Measurements from ENCODE around the gene EXOC6B.

EXOC6B gene

DNA sequence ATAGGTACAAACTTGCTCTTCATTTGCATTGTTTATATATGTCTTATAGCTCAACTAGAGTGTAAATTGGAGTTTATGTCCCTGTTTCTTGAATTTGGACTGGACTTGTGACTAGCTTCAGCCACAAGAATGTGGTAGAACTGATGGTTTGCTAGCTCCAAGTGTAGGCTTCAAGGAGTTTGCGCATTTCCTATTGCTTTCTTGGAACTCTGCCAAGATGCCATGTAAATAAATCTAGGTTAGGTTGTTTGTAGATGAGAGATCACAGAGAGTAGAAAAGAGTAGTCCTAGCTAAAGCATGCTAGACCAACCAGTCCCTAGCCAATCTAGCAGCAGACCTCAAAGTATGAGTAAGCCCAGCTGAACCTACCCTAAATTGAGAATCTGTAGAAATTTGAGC lies 495.2 kb downstream of the EXOC6B start:
- DNase-seq = no peak
- intact Hi-C loops (cut with DNase I) = no loop called here

DNA sequence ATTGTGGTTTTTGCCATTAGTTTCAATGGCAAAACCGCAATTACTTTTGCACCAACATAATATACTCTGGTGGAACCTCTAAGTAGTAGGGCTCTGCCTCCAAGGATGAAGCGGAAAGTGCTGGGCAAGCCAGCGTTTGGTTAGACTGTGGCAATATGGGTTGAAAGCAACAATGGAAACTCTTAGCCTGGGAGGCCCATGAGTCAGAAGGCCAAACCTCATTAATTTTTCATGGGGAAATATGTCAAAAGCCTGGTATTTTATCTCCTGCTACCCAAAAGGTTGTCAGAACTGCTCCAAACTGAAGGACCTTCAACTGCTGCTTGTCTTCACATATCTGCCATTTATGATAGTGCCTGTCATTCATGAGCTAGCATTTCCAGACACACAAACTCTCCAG lies 499.1 kb downstream of the EXOC6B start:
- intact Hi-C loops (cut with DNase I) = no loop called here
- no peak for DNase-seq

DNA sequence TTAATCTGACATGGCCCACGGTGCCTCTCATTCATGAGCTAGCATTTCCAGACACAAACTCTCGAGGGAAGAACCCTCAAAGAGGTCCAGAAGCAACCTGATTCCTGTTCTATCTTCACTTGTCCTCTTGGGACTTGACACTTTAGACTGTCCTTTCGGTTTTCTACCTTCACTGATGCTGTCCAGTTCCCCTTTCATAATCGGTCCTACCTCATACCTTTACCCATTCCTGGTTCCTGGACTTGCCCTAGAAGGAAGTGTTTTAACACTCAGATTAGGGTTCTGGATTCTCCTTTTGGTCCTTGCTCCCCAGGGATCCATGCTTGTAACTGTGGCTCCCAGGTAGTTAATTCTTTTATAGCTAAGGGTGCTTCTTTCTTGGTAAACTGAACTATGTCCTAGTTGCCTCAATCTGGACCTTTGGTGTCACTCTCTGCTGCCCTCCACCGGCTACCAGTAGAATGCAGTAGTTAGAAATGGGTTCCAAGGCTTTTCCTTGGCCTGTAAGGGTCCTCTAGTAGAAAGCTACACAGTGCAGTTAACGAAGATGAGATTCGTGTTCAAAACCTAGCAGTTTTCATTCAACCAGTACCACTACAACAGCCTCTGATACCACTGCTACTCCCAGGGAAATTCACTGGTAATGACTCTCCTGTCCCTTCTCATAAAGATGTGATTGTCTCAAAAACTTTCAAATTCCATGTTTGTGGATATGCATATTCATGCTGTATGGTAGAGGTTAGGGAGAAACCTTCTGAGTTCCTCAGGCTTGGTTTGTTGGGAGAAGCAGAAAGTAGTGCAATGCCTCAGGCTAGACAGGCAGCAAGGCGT lies 500.0 kb downstream of the EXOC6B start:
- intact Hi-C loops (cut with DNase I) = no loop called here
- DNase-seq = peak in 3 of 10 donors; percentile 9 to 38 (median 19)

DNA sequence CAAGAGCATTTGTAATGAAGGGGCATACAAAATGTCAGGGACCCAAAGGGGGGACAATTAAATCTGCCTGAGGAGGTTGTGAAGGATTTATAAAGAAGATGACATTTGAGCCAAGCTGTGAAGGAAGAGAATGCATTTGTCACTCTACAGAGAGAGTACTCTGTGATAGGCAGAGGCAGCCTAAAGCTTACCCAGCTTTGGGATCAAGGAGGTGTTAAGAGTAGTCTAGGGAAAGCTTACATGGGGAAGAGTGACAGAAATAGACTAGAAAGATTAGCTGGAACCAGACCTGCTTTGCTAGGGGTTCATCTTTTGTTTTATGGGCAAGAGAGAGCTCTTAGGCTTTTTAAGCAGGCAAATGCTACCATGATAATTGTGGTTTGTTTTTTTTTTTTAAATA lies 509.1 kb downstream of the EXOC6B start:
- intact Hi-C loops (cut with DNase I) = no loop called here
- DNase-seq = no peak

DNA sequence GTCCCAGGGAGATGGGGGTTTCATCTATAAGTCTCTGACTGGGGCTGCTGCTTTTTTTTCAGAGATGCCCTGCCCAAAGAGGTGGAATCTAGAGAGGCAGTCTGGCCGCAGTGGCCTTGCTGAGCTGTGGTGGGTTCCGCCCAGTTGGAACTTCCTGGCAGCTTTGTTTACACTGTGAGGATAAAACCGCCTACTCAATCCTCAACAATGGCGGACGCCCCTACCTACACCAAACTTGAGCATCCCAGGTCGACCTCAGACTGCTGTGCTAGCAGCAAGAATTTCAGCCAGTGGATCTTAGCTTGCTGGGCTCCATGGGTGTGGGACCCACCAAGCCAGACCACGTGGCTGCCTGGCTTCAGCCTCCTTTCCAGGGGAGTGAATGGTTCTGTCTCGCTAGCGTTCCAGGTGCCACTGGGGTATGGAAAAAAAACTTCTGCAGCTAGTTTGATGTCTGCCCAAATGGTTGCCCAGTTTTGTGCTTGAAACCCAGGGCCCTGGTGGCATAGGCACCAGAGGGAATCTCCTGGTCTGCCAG lies 525.6 kb downstream of the EXOC6B start:
- peak in 1 of 10 donors; percentile 63 for DNase-seq
- intact Hi-C loops (cut with DNase I) = no loop called here

DNA sequence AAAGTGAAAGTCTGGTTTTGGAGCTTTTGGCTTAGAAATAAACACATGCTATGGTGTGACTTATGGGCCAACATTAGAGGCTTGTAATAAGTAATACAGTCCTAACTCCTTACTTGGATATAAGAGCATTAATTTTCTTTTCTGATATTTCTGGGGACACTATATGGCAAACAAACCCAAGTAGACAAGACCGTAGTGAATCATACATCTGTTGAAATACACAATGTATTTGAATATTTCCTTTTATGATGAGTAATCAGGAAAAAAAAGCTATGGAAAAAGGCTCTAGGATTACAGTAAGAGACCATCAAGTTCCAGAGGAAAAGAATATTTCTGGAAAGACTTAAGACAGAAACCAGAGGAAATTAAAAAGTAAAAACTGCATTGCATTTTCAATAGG lies 532.2 kb downstream of the EXOC6B start:
- intact Hi-C loops (cut with DNase I) = no loop called here
- DNase-seq = no peak

DNA sequence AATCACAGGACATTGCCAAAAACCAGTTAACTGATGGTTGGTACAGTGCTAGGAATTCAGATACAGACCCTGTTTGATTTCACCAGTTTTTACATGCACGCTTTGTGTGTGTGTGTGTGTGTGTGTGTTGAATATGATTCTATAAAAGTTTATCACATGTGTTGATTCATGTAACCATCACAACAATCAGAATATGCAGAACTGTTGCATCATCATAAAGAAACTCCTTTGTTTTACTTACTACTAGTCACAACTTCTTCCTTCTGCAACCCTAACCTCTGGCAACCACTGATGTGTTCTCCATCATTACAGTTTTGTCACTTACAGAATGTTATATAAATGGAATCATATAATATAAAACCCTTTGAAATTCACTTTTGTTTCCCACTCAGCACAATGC lies 533.4 kb downstream of the EXOC6B start:
- intact Hi-C loops (cut with DNase I) = no loop called here
- DNase-seq = no peak

DNA sequence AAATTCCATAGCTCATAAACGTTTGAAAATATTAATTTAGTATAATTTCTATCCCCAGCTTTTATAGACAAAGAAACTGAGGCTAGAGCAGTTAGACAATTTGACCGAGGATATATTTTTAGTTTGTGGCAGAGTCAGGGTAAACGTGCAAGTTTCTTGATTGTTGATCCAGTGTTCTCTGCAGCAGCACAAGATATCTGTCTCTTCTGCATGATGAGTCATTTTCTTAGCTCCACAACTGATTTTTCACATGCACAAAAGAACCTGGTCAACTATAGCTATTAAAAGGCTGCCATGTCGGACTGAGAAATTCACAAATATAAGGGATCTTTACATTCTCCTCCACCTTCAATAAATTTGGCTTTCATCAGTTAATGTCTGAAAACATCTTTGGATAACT lies 534.8 kb downstream of the EXOC6B start:
- intact Hi-C loops (cut with DNase I) = no loop called here
- DNase-seq = no peak

DNA sequence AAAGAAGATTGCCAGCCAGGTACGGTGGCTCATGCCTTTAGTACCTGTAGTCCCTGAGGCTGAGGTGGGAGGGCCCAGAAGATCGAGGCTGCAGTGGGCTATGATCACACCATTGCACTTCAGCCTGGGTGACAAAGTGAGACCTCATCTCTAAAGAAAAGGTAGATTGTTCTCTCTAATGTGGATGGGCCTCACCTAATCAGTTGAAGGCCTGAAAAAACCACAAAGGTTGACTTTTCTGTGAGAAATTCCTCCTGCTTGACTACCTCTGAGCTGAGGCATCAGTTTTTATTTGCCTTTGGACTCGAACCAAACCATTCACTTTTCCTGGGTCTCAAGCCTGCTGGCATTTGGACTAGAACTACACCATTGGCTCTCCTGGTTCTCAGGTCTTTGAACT lies 536.1 kb downstream of the EXOC6B start:
- no peak for DNase-seq
- intact Hi-C loops (cut with DNase I) = no loop called here

DNA sequence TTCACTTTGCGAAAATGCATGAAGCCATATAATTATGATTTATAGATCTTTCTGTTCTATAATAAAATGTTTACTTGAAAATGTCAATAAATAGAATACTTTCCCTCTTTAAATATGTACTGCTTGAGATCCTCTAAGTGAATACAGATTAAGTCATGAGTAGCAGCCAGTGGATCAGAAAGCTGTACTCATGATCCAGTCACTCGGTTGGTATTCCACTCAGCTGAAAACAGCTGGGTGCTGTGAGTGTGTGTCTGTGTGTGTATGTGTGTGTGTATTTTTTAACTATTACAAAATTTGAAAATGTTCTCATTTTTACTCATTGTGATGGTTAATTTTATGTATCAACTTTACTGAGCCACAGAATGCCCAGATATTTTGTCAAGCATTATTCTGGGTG lies 536.5 kb downstream of the EXOC6B start:
- intact Hi-C loops (cut with DNase I) = no loop called here

DNA sequence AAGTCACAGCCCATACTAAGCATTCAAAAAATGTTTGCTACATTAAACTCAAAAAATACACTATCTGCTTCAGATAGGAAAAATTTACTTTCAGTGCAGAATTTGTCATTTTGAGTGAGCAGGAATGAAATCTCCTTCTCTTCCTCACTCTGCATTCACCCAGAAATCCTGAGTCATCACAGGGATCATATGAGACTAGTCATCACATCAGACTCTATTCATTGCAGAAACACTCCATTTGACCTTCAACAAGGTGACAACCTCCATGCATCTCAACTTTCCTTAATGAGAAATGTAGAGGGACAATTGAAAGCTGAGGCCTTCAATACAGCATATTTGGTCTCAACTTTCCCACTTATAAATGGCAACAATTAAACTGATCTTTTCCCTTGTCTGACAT lies 547.8 kb downstream of the EXOC6B start:
- DNase-seq = no peak
- intact Hi-C loops (cut with DNase I) = no loop called here

More for the DNA sequence above, 536.5 kb downstream of the EXOC6B start:
- DNase-seq = no peak

DNA sequence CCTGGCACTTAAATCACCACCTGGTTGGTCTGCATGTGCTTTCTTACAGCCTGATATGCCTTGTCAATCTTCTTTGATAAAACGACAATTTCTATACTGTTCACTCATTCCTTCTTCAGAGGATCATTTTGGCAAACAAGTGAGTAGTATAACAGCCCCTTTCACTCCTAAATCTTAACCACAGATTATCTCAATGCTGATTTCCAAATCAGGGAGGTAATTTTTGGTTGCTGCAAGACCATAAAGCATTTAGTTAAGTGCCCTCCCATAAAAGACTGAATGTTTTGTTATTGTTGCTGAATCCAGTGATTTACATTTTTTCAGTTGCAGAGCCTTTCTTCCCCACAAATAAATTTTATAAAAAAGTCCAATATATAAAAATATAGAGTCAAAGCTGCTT lies 549.0 kb downstream of the EXOC6B start:
- no peak for DNase-seq
- intact Hi-C loops (cut with DNase I) = no loop called here

DNA sequence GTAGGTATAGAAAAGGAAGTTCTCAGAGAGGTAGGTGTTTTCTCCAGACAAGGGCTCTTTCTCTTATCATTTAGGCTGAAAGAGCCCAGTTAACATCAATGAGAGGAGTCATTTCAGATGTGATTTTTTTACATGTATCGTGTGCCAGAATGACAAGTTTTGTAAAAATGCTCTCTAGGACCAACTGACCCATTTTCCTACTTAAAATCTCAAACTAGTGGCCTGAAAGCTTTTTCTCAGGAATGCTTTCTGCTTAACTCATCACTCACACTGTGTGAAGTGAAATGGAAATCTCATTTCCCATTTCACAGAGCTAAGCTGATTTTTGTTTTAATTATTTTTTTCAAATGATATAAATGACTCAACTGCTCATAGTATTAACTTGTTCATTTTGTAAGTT lies 549.5 kb downstream of the EXOC6B start:
- no peak for DNase-seq
- intact Hi-C loops (cut with DNase I) = no loop called here

DNA sequence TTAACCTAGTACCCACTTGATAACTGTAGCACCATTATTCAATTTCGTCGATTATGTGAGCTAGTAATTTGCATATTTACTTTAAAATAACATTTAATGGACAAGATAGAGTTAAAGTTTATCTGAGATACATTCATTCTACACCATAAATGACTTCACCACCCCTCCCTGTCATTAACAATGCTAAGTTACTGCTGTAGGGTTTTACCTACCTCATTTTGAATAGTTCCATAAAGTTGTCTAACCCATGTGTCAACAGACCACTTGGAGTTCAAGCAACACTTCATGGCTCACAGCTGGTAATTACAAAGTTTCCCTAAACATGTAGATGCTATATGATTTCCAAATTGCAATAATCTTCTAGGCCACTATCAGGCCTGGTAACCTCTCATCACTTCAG lies 550.7 kb downstream of the EXOC6B start:
- no peak for DNase-seq
- intact Hi-C loops (cut with DNase I) = no loop called here

DNA sequence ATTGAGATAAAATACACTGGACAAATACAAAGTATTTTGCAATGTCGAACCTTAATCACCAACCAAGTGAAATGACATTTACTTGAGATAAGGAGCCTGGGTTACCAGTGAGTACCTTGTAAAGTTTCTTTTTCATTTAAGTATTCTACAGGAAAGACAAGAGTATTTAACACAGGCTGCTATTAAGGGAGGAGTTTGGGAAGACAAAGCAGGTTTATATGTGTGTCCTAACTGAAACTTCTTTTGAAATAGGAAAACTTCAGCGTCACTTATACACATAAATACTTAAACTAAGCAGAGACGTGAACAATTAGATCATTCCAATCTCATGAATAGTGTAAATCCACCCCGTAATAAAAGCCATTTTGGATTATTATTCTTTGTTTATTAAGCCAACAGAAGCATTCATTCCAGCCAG lies 551.4 kb downstream of the EXOC6B start:
- intact Hi-C loops (cut with DNase I) = no loop called here
- DNase-seq = no peak

DNA sequence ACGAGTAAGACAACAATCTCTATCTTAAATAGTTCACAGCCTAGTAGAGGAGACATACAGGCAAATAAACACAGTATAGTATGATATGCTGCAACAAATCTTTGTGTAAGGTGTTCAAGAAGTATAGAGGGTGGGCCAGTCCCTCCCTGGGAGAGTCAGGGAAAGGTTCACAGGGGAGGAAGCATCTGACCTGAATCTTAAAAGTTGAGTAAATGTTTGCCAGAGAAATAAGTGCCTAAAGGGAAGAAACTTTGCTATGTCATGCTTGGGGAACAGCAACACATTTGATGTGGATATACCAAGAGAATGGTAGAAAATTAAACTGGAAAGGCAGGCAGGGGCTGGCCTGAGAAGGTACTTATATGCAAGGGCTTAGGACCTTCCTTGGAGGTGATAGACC lies 552.4 kb downstream of the EXOC6B start:
- no peak for DNase-seq
- intact Hi-C loops (cut with DNase I) = no loop called here

DNA sequence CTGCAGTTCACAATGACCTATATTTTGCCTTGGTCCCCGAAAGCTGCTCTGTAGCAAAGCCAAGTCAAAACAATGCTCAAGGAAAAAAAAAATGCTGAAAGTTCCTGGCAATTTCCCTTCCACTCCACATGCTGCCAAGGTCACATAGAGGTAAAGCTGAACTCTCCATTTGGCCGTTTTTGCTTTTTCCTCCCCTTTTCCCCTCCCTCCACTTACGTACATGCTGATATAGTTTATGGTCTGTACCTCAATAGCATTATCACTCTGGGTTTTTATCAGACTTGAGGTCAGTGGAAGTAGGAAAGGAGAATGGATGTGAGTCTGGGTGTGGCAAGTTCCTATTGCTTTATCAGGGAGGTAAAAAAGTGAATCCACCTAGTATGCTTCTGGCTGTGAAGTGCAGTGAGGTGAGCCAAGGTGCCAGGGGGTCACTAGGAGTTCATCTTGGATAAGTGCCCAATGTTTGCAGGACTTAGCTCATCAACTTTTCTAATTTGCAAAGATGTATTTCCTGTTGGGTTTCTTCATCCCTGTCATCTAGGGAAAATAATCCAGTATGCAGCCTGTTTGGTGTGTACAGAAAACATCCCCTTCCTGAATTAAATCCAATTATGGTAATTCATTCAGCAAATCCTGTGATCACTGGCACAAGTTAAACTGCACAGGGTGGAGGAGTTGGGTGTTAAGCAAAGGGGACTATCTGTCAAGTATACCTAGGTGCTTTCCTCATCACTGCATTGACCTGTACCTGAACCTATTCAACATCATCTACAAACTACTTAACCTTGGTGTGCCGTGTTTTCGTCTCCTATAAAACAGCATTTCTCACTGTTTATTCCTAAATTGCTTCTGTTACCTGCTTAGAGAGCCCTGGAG lies 553.8 kb downstream of the EXOC6B start:
- DNase-seq = no peak
- intact Hi-C loops (cut with DNase I) = no loop called here

DNA sequence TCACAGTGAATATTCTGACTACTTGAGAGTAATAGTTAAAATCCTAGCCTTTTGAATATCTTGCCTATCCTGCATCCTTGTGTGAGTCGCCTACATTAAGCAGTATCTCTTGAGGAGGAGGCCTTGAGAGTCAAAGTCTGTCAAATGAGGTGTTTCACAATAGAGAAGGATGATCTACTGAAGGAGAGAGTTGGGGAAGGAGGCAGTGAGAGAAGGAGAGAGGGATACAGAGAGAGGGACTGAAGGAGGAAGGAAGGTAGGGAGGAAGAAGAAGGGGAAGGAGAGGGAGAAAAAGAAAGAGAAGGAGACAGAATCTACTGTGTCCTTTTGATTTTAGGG lies 554.6 kb downstream of the EXOC6B start:
- intact Hi-C loops (cut with DNase I) = no loop called here
- DNase-seq = no peak

DNA sequence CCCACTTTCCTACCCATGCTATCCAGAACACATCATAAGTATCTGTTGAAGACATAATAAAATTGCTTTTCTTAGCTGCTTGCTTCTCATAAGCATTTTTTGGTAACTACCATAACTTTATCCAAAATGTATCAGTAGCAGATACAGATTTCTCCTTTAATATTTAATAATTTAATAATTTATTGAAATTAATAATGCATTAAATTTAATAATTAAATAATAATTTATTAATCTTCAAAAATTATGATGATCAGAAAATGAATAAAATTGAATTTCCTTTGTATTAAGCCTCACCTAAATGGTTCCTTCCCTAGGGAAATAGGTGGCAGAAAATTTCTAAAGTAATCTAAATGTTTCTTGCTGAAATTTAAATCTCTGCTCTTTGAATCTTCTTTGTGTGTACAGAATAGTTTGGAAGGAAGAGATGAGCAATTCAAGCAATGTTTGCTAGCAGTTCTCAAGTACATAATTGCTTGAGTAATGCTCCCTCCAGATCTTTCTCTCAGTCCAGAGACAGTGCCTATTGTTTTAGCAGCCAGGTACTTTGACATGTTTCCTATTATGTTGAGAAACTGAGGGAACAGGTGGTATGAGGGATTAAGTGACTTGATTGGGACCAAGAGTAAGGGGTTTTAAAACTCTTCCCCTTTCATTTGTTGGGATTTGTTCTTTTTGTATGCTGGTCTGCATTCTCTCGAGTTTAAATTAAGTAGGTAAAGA lies 555.1 kb downstream of the EXOC6B start:
- DNase-seq = no peak
- intact Hi-C loops (cut with DNase I) = no loop called here

DNA sequence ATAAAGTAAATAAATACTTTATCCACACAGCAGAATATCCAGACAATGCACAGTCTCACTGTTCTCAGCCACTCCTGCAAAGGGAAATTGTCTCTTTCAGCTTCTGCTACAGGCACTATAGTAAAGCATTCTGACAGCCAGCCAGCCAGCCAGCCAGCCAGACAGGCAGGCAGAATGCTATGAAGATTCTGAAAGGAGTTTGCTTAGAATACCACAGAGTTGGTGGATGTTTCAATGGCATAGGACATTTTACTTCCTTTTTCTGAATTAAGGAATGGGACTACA lies 562.1 kb downstream of the EXOC6B start:
- intact Hi-C loops (cut with DNase I) = no loop called here
- DNase-seq = peak in 1 of 10 donors; percentile 43

DNA sequence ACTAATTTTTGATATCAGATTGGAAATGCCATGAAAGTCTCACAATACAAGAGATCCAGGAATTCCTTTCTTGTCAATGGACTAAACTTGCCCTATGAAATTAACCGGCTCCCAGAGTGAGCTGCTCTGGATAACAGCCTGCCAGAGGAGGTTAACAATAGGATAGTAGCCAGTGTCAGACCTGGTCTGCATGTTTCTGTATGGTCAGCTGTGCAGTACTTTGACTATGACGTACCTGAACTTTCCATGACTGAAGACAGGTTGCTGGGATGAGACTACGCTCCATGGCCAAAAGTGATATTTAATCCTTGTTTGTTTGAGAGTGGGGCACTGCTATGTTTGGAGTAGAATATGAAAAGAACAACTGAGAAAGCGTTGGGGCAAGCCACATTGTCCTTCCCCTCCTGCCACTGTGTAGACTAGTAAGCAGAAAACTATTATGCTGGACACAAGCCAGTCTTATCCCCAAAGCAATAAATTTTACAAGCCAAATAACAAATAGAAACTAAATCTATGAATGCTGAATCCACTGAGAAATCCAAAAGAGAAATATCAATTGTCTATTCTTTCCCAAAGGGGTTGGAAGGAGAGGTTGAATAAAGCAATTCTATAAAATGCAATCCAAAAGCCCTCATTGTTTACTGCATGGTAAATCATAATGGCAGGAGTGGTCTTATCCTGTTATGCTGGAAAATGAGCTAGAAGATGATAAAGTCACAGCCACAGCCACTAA lies 562.6 kb downstream of the EXOC6B start:
- no peak for DNase-seq

More for the DNA sequence above, 562.6 kb downstream of the EXOC6B start:
- intact Hi-C loops (cut with DNase I) = no loop called here
